PC-9 (cell line): ENCODE results near the gene CECR2. TPM values are rescaled to one million over a fixed set of nuclear protein-coding genes. Genes with fewer than 3 reads are reported as not detected.

Source experiments
- BruUV-seq: library from RNA; stranded (reverse); fragments of 400-500 nt; replicated peaks from 2 replicates; lab custom pipeline; 2021; lab: Mats Ljungman, UMichigan
- CTCF ChIA-PET: fragments of 300-600 bp; sonication (Branson Sonifier 250); formaldehyde crosslinking; loops from one replicate; lab custom pipeline; 2022; ENCODE audit warnings: antibody characterized with exemption; lab: Charles Lee
- POLR2A ChIA-PET: fragments of 300-600 bp; sonication (Branson Sonifier 250); formaldehyde crosslinking; loops from one replicate; lab custom pipeline; 2022; ENCODE audit warnings: antibody characterized with exemption; ENCODE audit not compliant: unreplicated experiment; lab: Charles Lee
- DNase-seq, 2 experiments: peaks; one replicate each; pipeline versions ENCODE4 v3.0.0 to v3.0.0-alpha.2; 2015 to 2022; ENCODE audit warnings: mixed read lengths in 1 of 2
- H2AFZ ChIP-seq: fragments of 200-600 bp; sonication (generic); 2 replicates; pipeline ENCODE4 v1.8.1; 2017; ENCODE audit warnings: antibody characterized with exemption
- H3F3A ChIP-seq: fragments of 200-600 bp; sonication (generic); 2 replicates; pipeline ENCODE4 v1.8.1; 2017; ENCODE audit warnings: antibody characterized with exemption, mild to moderate bottlenecking, low read depth; ENCODE audit not compliant: insufficient read depth
- H3K27ac ChIP-seq: fragments of 200-600 bp; sonication (generic); 2 replicates; pipeline ENCODE4 v1.6.1; 2016; ENCODE audit warnings: mixed run types
- H3K27me3 ChIP-seq: fragments of 200-600 bp; sonication (generic); 2 replicates; pipeline ENCODE4 v1.6.1; 2016; ENCODE audit warnings: low read depth, mixed run types; ENCODE audit not compliant: insufficient read depth
- H3K36me3 ChIP-seq: fragments of 200-600 bp; sonication (generic); 2 replicates; pipeline ENCODE4 v1.6.1; 2016; ENCODE audit warnings: low read depth, mixed run types
- H3K4me1 ChIP-seq: fragments of 200-600 bp; sonication (generic); replicated peaks from 2 replicates; pipeline ENCODE4 v1.6.1; 2016; ENCODE audit warnings: mixed run types; ENCODE audit not compliant: insufficient read depth
- H3K4me2 ChIP-seq: fragments of 200-600 bp; sonication (generic); 2 replicates; pipeline ENCODE4 v1.6.1; 2017; ENCODE audit warnings: mixed run types
- H3K4me3 ChIP-seq: fragments of 200-600 bp; sonication (generic); 2 replicates; pipeline ENCODE4 v1.6.1; 2016; ENCODE audit warnings: mixed run types
- H3K79me2 ChIP-seq: fragments of 200-600 bp; sonication (generic); 2 replicates; pipeline ENCODE4 v1.6.1; 2017; ENCODE audit warnings: low read depth, mixed run types
- H3K9me2 ChIP-seq: fragments of 200-600 bp; sonication (generic); 2 replicates; pipeline ENCODE4 v1.8.1; 2017; ENCODE audit warnings: mild to moderate bottlenecking; ENCODE audit not compliant: insufficient read depth
- H3K9me3 ChIP-seq: fragments of 200-600 bp; sonication (generic); 2 replicates; pipeline ENCODE4 v1.8.1; 2016; ENCODE audit warnings: low read depth; ENCODE audit not compliant: insufficient read depth
- H4K20me1 ChIP-seq: fragments of 200-600 bp; sonication (generic); 2 replicates; pipeline ENCODE4 v1.8.1; 2017; ENCODE audit not compliant: insufficient read depth
- CTCF ChIP-seq: fragments of 200-600 bp; sonication (generic); conservative IDR thresholded peaks from 2 replicates; pipeline ENCODE4 v1.6.1; 2017; ENCODE audit warnings: mixed run types, antibody characterized with exemption, mild to moderate bottlenecking, moderate library complexity
- EZH2 ChIP-seq: fragments of 200-600 bp; sonication (generic); IDR thresholded peaks from 2 replicates; pipeline ENCODE4 v1.8.0; 2017; ENCODE audit warnings: antibody characterized with exemption, low read depth
- intact Hi-C: fragments of 100-400 bp; cut with micrococcal nuclease; formaldehyde crosslinking; loops from one replicate; pipeline ENCODE4 v1.10.0; 2022; ENCODE audit not compliant: unreplicated experiment
- total RNA-seq: library from RNA; stranded (reverse); gene quantifications from 2 replicates; pipeline ENCODE4 v1.2.3, GENCODE V29; 2021

CECR2 gene
- total RNA-seq, 1 experiment from 2014 or later, result not detected

GRCh38 chr22:17431179-17431578, 61.9 kb downstream of the CECR2 start:
- no peaks in the 10 kb centered on the region for H3F3A ChIP-seq

GRCh38 chr22:17434856-17435255, 65.6 kb downstream of the CECR2 start:
- Histone ChIP-seq H3K4me1 (no peaks in the 10 kb centered on the region), H4K20me1 (no peaks in the 10 kb centered on the region), H3K9me2 (no peaks in the 10 kb centered on the region), H3K4me2 (no peak overlapping the region), H2AFZ (no peak overlapping the region), H3K4me3 (no peak overlapping the region), H3K27ac (no peak overlapping the region), H3K9me3 (no peaks in the 10 kb centered on the region), H3F3A (no peaks in the 10 kb centered on the region), H3K27me3 (peaks cover 59% of the 10 kb centered on the region), H3K36me3 (no peaks in the 10 kb centered on the region), H3K79me2 (no peaks in the 10 kb centered on the region)
- no peak for DNase-seq
- ChIA-PET POLR2A (no interaction called here), CTCF (interaction anchor here (0.6 kb wide), 1 partner anchor 95 kb away, joined by 8 read pairs; no protein-coding TSS in a partner anchor)
- no TSS peak for BruUV-seq
- TF ChIP-seq CTCF, result no peak
- TF ChIP-seq EZH2, result no peak
- intact Hi-C loops, result no loop called here

More at GRCh38 chr22:17431179-17431578, 61.9 kb downstream of the CECR2 start:
- ChIA-PET CTCF (no interaction called here), POLR2A (no interaction called here)
- H3K4me2 ChIP-seq, result no peak overlapping the region
- DNase-seq, result no peak
- H3K27ac ChIP-seq, result no peak overlapping the region
- no TSS peak for BruUV-seq
- TF ChIP-seq EZH2, result no peak
- no peak for TF ChIP-seq CTCF
- no peaks in the 10 kb centered on the region for H3K4me1 ChIP-seq
- no peaks in the 10 kb centered on the region for H3K79me2 ChIP-seq
- H3K36me3 ChIP-seq, result no peaks in the 10 kb centered on the region
- H3K4me3 ChIP-seq, result no peak overlapping the region
- H3K9me3 ChIP-seq, result no peaks in the 10 kb centered on the region
- H3K9me2 ChIP-seq, result no peaks in the 10 kb centered on the region
- intact Hi-C loops, result no loop called here
- H3K27me3 ChIP-seq, result peaks cover 32% of the 10 kb centered on the region; the same call in 1 of the 2 replicates
- H4K20me1 ChIP-seq, result no peaks in the 10 kb centered on the region
- no peak overlapping the region for H2AFZ ChIP-seq

- H3K36me3 ChIP-seq, result no peaks in the 10 kb centered on the region
- H3K27me3 ChIP-seq, result peaks cover 56% of the 10 kb centered on the region
- no peak overlapping the region for H3K27ac ChIP-seq
- H3K4me2 ChIP-seq, result no peak overlapping the region
- H3K4me3 ChIP-seq, result no peak overlapping the region
- H3K79me2 ChIP-seq, result no peaks in the 10 kb centered on the region
- no peaks in the 10 kb centered on the region for H3F3A ChIP-seq
- no peak for DNase-seq
- H2AFZ ChIP-seq, result no peak overlapping the region
- H3K9me2 ChIP-seq, result no peaks in the 10 kb centered on the region
- BruUV-seq, result no TSS peak
- H4K20me1 ChIP-seq, result no peaks in the 10 kb centered on the region
- POLR2A ChIA-PET, result no interaction called here
- CTCF ChIA-PET, result interaction anchor here (0.6 kb wide), 1 partner anchor 96 kb away, joined by 8 read pairs; no protein-coding TSS in a partner anchor
- intact Hi-C loops, result no loop called here
- TF ChIP-seq EZH2 (no peak), CTCF (no peak)
- no peaks in the 10 kb centered on the region for H3K4me1 ChIP-seq
- no peaks in the 10 kb centered on the region for H3K9me3 ChIP-seq
Measured at GRCh38 chr22:17435375-17435774, 66.1 kb downstream of the CECR2 start.
